T-helper 2 cell treated with Interferon-gamma antibody and Interleukin-4, amounts not matched to agents 5 μg/mL and 100 μg/mL, for 36 hours (primary cell): ENCODE measurements around the gene SWAP70.
A peak's percentile ranks its signal among the peaks of the same experiment; 100 is the strongest.
"Not testable (repeated sequence)": the region's sequence is repeated elsewhere in the genome, so short reads cannot be mapped to it uniquely, and the experiment has no call there.

ENCODE experiments used
- DNase-seq: peaks from one replicate; pipeline ENCODE4 v3.0.0; 2021; ENCODE audit warnings: low spot score
- H3K27ac Mint-ChIP-seq: one replicate; pipeline ENCODE4 v1.8.0; 2021; ENCODE audit warnings: mild to moderate bottlenecking, mixed read lengths
- H3K27me3 Mint-ChIP-seq: one replicate; pipeline ENCODE4 v1.8.0; 2021; ENCODE audit warnings: low read depth, mixed read lengths
- H3K36me3 Mint-ChIP-seq: one replicate; pipeline ENCODE4 v1.8.0; 2021; ENCODE audit warnings: low read depth, mixed read lengths
- H3K4me1 Mint-ChIP-seq: one replicate; pipeline ENCODE4 v1.8.0; 2021; ENCODE audit warnings: low read depth, mixed read lengths
- H3K4me3 Mint-ChIP-seq: one replicate; pipeline ENCODE4 v1.8.0; 2022; ENCODE audit warnings: mild to moderate bottlenecking, moderate library complexity, mixed read lengths
- H3K9me3 Mint-ChIP-seq: one replicate; pipeline ENCODE4 v1.8.0; 2021; ENCODE audit warnings: mixed read lengths

SWAP70 gene

GRCh38 chr11:9732453-9732852, 68.6 kb downstream of the SWAP70 start:
- Mint-ChIP-seq H3K9me3 (peaks cover 17% of the 10 kb centered on the region), H3K27me3 (no peaks in the 10 kb centered on the region), H3K4me1 (peaks cover 5% of the 10 kb centered on the region), H3K27ac (no peak overlapping the region), H3K36me3 (peaks cover 27% of the 10 kb centered on the region), H3K4me3 (no peak overlapping the region)
- DNase-seq: no peak

GRCh38 chr11:9733212-9733611, 69.3 kb downstream of the SWAP70 start:
- DNase-seq: no peak
- no peak overlapping the region for H3K4me3 Mint-ChIP-seq
- peaks cover 17% of the 10 kb centered on the region for H3K9me3 Mint-ChIP-seq
- H3K4me1 Mint-ChIP-seq: peaks cover 7% of the 10 kb centered on the region
- H3K27me3 Mint-ChIP-seq: no peaks in the 10 kb centered on the region
- no peak overlapping the region for H3K27ac Mint-ChIP-seq
- H3K36me3 Mint-ChIP-seq: peaks cover 28% of the 10 kb centered on the region

- peaks cover 39% of the 10 kb centered on the region for H3K36me3 Mint-ChIP-seq
- no peak overlapping the region for H3K27ac Mint-ChIP-seq
- H3K4me1 Mint-ChIP-seq: peaks cover 18% of the 10 kb centered on the region
- H3K27me3 Mint-ChIP-seq: no peaks in the 10 kb centered on the region
- H3K9me3 Mint-ChIP-seq: peaks cover 17% of the 10 kb centered on the region
- DNase-seq: no peak
- H3K4me3 Mint-ChIP-seq: no peak overlapping the region
Measured at GRCh38 chr11:9735236-9735635, 71.4 kb downstream of the SWAP70 start.

- Mint-ChIP-seq H3K9me3 (peaks cover 17% of the 10 kb centered on the region), H3K4me3 (no peak overlapping the region), H3K27ac (no peak overlapping the region), H3K4me1 (peaks cover 18% of the 10 kb centered on the region), H3K36me3 (peaks cover 39% of the 10 kb centered on the region), H3K27me3 (no peaks in the 10 kb centered on the region)
- no peak for DNase-seq
Measured at GRCh38 chr11:9735919-9736318, 72.0 kb downstream of the SWAP70 start.

- peaks cover 17% of the 10 kb centered on the region for H3K9me3 Mint-ChIP-seq
- no peak for DNase-seq
- H3K27me3 Mint-ChIP-seq: no peaks in the 10 kb centered on the region
- H3K27ac Mint-ChIP-seq: no peak overlapping the region
- H3K36me3 Mint-ChIP-seq: peaks cover 41% of the 10 kb centered on the region
- H3K4me3 Mint-ChIP-seq: no peak overlapping the region
- peaks cover 16% of the 10 kb centered on the region for H3K4me1 Mint-ChIP-seq
Measured at GRCh38 chr11:9736365-9736764, 72.5 kb downstream of the SWAP70 start.

GRCh38 chr11:9738116-9738515, 74.2 kb downstream of the SWAP70 start:
- DNase-seq: no peak
- Mint-ChIP-seq H3K9me3 (peaks cover 17% of the 10 kb centered on the region), H3K4me3 (no peak overlapping the region), H3K27ac (peak overlapping the region; percentile 52), H3K36me3 (peaks cover 41% of the 10 kb centered on the region), H3K4me1 (peaks cover 16% of the 10 kb centered on the region), H3K27me3 (no peaks in the 10 kb centered on the region)

GRCh38 chr11:9738707-9739106, 74.8 kb downstream of the SWAP70 start:
- Mint-ChIP-seq H3K36me3 (peaks cover 41% of the 10 kb centered on the region), H3K4me1 (peaks cover 16% of the 10 kb centered on the region), H3K9me3 (peaks cover 17% of the 10 kb centered on the region), H3K27me3 (no peaks in the 10 kb centered on the region), H3K4me3 (no peak overlapping the region), H3K27ac (peak overlapping the region; percentile 53)
- no peak for DNase-seq

GRCh38 chr11:9739123-9739900, 75.4 kb downstream of the SWAP70 start:
- H3K27me3 Mint-ChIP-seq: no peaks in the 10 kb centered on the region
- DNase-seq: no peak
- peaks cover 16% of the 10 kb centered on the region for H3K4me1 Mint-ChIP-seq
- peaks cover 17% of the 10 kb centered on the region for H3K9me3 Mint-ChIP-seq
- H3K4me3 Mint-ChIP-seq: no peak overlapping the region
- peaks cover 38% of the 10 kb centered on the region for H3K36me3 Mint-ChIP-seq
- H3K27ac Mint-ChIP-seq: peak overlapping the region; percentile 53

GRCh38 chr11:9740202-9740883, 76.5 kb downstream of the SWAP70 start:
- H3K9me3 Mint-ChIP-seq: peaks cover 15% of the 10 kb centered on the region
- no peak overlapping the region for H3K27ac Mint-ChIP-seq

GRCh38 chr11:9741260-9741659, 77.4 kb downstream of the SWAP70 start:
- Mint-ChIP-seq H3K9me3 (peaks cover 5% of the 10 kb centered on the region), H3K36me3 (peaks cover 26% of the 10 kb centered on the region), H3K4me3 (no peak overlapping the region), H3K27me3 (no peaks in the 10 kb centered on the region), H3K27ac (no peak overlapping the region), H3K4me1 (peaks cover 15% of the 10 kb centered on the region)
- DNase-seq: no peak

More at GRCh38 chr11:9740202-9740883, 76.5 kb downstream of the SWAP70 start:
- no peaks in the 10 kb centered on the region for H3K27me3 Mint-ChIP-seq
- peaks cover 34% of the 10 kb centered on the region for H3K36me3 Mint-ChIP-seq
- H3K4me1 Mint-ChIP-seq: peaks cover 18% of the 10 kb centered on the region
- no peak overlapping the region for H3K4me3 Mint-ChIP-seq
- DNase-seq: no peak

- H3K4me3 Mint-ChIP-seq, DNase-seq, H3K27ac Mint-ChIP-seq, H3K27me3 Mint-ChIP-seq, H3K9me3 Mint-ChIP-seq: not testable (repeated sequence)
- Mint-ChIP-seq H3K4me1 (peaks cover 17% of the 10 kb centered on the region), H3K36me3 (peaks cover 16% of the 10 kb centered on the region)
Measured at GRCh38 chr11:9743512-9743911, 79.6 kb downstream of the SWAP70 start.

GRCh38 chr11:9745411-9746211, 81.7 kb downstream of the SWAP70 start:
- H3K4me1 Mint-ChIP-seq: peaks cover 6% of the 10 kb centered on the region
- no peak overlapping the region for H3K27ac Mint-ChIP-seq
- no peak overlapping the region for H3K4me3 Mint-ChIP-seq

GRCh38 chr11:9747229-9747628, 83.4 kb downstream of the SWAP70 start:
- H3K9me3 Mint-ChIP-seq: no peaks in the 10 kb centered on the region
- peaks cover 6% of the 10 kb centered on the region for H3K4me1 Mint-ChIP-seq
- no peaks in the 10 kb centered on the region for H3K27me3 Mint-ChIP-seq
- H3K36me3 Mint-ChIP-seq: peaks cover 2% of the 10 kb centered on the region
- no peak overlapping the region for H3K4me3 Mint-ChIP-seq
- H3K27ac Mint-ChIP-seq: no peak overlapping the region
- no peak for DNase-seq

More at GRCh38 chr11:9745411-9746211, 81.7 kb downstream of the SWAP70 start:
- no peaks in the 10 kb centered on the region for H3K9me3 Mint-ChIP-seq
- DNase-seq: no peak
- H3K27me3 Mint-ChIP-seq: no peaks in the 10 kb centered on the region
- peaks cover 6% of the 10 kb centered on the region for H3K36me3 Mint-ChIP-seq

- Mint-ChIP-seq H3K9me3 (no peaks in the 10 kb centered on the region), H3K27ac (no peak overlapping the region), H3K4me1 (peaks cover 6% of the 10 kb centered on the region), H3K27me3 (no peaks in the 10 kb centered on the region), H3K36me3 (no peaks in the 10 kb centered on the region), H3K4me3 (no peak overlapping the region)
- DNase-seq: no peak
Measured at GRCh38 chr11:9747828-9748227, 84.0 kb downstream of the SWAP70 start.
